Measurements from ENCODE around the gene FNBP1.
A peak's percentile ranks its signal among the peaks of the same experiment; 100 is the strongest.
"Not testable (repeated sequence)": the region's sequence is repeated elsewhere in the genome, so short reads cannot be mapped to it uniquely, and the experiment has no call there.

Gene FNBP1

GRCh38 chr9:129946246-129946995, 96.6 kb downstream of the FNBP1 start:
- no peak for DNase-seq

- DNase-seq = no peak
Measured at GRCh38 chr9:129945314-129945713, 97.7 kb downstream of the FNBP1 start.

DNA sequence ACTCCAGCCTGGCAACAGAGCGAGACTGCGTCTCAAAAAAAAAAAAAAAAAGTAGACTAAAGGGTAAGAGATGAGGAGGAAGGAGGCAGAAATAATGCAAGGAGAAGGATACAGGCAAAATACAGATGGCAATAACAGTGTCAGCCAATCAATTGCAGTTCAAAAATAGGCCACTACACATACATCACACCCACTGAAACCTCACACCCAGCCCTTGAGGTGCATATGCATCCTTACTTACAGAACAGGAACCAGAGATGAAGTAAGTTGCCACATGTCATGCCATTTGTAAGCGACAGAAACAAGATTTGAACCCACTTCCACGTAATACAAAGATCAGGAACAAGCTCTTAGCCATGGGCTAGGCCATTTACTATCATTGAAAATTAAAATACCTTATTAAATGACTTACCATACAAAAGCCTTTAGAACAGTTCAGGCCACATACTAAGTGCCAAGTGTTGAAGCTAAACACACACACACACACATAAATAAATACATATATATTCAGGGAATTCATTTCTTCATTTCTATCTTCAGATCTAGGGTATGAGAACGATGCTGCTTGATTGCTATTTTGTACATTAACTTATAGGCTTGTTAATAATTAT, 98.4 kb downstream of the FNBP1 start:
- DNase-seq = peak; percentile 70

DNA sequence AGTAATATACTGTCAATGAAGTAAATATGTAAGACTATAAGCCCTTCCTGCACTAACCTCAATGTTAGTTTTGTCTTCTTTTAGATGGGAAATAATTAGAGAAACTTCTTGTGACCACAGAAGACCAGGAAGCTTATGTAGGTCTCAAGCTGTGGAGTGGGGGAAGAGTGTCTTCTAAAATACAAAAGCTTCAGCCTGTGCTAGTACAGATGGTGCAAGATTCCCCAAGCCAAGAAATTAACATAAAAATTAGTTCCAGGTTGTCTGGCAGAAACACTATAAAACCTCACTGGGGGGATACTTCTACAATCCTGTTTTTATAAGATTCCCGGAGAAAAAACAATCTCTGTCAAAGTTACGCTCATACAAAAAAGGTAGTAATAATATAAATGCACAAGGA, 103.6 kb downstream of the FNBP1 start:
- no peak for DNase-seq

GRCh38 chr9:129938291-129938979, 104.6 kb downstream of the FNBP1 start:
- no peak for DNase-seq

DNA sequence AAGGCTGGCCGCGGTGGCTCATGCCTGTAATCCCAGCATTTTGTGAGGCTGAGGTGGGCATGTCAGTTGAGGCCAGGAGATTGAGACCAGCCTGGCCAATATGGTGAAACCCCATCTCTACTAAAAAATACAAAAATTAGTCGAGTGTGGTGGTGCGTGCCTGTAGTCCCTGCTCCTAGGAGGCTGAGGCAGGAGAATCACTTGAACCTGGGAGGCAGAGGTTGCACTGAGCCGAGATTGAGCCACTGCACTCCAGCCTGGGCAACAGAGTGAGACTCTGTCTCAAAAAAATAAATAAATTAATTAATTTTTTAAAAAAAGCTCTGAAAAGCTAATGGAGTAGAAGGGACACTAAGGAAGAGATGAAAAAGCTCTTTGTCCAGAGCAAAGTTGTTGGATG, 105.1 kb downstream of the FNBP1 start:
- not testable (repeated sequence) for DNase-seq

DNA sequence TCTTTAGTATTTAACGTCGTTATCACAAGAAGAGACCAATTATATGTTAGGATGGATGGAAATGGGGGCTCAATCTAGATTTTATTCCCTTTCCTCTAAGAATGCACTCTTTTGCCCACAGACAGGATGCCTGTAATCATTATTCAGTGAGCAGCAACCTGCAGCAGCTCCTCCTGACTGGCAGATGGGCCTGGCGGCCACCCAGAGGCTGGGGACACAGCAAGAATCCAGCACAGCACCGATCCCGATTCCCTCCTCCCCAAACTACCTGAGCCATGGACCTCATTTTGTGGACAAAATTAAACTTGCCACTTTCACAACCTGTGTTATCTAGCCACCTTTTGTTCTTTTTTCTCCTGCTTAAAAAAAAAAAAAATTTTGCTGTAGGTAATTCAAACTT, 106.8 kb downstream of the FNBP1 start:
- DNase-seq = no peak

- DNase-seq = no peak
Measured at GRCh38 chr9:129934780-129935179, 108.2 kb downstream of the FNBP1 start.

DNA sequence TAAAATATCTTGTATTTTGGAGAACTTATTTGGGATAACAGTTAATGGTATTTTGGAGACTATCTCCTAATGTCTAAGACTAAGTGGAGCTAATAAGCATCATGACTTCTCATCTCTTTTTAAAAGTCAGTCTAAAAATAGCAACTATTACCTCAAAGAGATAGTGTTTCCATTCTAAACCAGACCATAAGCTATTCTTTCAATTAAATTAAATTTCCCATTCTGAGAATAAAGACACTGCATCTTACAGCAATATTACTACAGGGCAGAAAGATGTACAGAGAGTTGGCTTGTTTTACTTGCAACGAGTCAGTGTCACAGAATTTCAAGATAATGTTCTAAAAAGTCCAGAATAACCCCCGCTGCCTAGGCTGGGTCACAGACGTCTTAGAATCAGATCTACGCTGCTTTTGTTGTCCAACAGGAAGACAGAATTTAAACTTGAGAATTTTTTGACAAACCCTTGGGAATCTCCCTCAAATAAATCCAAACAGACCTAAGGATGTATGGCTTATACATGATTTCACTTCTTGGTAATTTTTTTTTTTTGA, 108.9 kb downstream of the FNBP1 start:
- no peak for DNase-seq

GRCh38 chr9:129933185-129934040, 109.6 kb downstream of the FNBP1 start:
- no peak for DNase-seq

GRCh38 chr9:129932303-129933151, 110.5 kb downstream of the FNBP1 start:
- DNase-seq = peak; percentile 37

DNA sequence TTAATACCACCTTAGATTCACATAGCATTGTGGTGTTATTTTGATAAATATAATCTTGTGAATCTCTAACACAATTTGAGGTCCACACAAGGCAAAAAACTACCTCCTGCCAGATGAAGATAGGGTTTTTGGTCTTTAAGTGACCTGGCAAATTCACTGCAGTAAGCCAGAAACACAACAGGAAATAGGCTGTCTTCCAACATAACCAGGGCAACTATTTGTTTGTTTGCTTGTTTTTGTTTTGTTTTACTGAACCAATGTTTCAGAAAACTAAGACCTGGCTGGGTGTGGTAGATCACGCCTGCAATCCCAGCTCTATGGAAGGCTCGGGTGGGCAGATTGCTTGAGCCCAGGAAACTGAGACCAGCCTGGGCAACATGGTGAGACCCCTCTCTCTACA, 112.2 kb downstream of the FNBP1 start:
- no peak for DNase-seq

GRCh38 chr9:129929496-129930125, 113.4 kb downstream of the FNBP1 start:
- no peak for DNase-seq

GRCh38 chr9:129923589-129923988, 119.4 kb downstream of the FNBP1 start:
- no peak for DNase-seq

DNA sequence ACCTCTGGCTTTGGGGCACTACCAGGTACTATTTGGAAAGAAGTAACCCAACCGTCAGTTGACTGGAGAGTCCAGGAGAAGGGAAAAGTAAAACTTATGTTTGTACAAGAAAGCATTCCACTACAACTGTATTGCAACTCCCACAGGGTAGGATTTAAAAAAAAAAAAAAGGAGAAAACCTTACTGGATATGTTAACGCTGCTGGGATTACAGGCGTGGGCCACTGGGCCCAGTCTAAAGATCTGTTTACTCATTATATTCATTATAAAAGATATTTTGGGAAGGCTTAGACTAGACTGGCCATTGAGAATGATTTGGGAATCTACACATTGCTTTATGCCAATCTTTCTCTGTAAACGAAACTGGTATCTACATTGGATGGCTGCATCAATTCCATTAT, 121.1 kb downstream of the FNBP1 start:
- DNase-seq = no peak

GRCh38 chr9:129919841-129920240, 123.1 kb downstream of the FNBP1 start:
- no peak for DNase-seq

DNA sequence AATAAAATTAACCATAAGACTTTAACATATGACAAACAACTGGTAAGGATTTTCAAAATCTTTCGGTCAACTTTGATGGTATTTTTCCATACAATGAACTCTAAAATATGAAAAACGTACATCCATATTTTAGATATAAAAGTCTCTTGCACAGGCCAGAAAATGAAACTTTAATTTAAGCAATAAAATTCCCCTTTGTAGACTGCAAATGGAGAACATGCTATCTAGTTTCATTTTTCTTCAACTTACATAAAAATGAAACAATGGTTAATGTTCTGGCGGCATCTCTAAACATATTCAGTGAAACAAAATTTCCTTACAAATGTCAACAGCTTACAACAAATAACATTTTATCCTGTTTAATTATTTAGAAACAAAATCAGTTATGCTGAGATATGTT, 123.7 kb downstream of the FNBP1 start:
- no peak for DNase-seq

DNA sequence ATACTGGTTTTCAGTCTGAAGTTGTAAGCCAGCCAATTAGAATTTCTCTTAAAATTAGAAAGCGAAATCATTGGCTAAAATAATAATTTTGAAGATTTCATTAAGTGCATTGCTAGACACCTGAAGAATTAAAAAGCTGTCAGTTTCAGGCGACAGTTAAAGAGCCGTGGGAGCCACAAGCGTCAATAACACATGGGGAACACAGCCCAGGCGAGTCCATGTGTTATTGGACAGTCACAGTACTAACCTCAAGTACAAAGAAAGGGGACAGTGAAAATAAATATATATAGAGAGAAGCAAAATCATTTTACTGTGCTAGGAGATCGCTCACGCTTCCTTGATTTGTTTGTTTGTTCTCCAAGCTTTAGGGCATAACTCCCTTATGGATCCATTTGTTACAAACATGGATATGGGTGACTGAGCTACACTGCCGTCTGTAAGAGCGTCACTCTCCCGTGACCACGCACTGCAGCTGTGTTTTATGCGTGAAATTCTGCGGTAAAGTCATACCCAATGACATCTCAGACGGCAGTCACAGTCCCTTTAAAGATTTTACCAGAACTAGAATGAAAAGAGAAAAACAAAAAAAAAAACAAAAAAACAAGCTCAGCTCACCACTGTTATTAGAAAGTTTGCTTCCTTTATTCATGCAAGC, 124.6 kb downstream of the FNBP1 start:
- no peak for DNase-seq

DNA sequence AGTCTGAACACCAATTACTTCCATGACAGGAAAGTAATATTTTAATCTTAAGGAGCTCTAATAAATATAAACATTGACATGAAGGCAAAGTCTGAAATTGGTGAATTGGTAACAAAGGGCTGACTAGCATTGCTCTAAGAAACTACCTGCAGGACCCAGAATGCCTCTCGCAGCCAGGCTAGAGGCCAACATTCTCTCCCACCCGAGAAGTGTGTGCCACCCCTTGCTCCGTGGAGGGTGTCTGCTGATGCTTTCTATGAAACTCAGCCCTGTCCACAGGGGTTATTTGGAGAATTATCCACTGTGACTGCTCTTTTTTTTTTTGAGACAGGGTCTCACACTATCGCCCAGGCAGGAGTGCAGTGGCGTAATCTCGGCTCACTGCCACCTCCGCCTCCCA, 126.3 kb downstream of the FNBP1 start:
- DNase-seq = no peak

DNA sequence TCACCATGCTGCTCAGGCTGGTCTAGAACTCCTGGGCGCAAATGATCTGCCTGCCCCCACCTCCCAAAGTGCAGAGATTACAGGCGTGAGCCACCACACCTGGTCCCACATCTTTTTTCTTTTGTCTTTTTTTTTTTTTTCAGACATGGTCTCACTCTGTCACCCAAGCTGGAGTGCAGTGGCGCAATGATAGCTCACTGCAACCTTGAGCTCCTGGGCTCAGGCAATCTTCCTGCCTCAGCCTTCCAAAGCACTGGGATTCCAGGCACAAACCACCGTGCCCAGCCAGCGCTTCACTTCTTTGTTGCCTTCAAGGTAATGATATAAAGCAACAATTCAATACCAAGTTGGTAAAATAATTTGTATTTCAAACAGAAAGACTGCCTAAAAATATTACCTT, 128.9 kb downstream of the FNBP1 start:
- no peak for DNase-seq
